Activated naive CD4-positive, alpha-beta T cell treated with Interleukin-2 at 50 U/mL for 16 hours (primary cell): ENCODE data around the gene USP7.

Source experiments
- DNase-seq: peaks from one replicate; pipeline ENCODE4 v3.0.0-alpha.2; 2020

The USP7 gene

DNA sequence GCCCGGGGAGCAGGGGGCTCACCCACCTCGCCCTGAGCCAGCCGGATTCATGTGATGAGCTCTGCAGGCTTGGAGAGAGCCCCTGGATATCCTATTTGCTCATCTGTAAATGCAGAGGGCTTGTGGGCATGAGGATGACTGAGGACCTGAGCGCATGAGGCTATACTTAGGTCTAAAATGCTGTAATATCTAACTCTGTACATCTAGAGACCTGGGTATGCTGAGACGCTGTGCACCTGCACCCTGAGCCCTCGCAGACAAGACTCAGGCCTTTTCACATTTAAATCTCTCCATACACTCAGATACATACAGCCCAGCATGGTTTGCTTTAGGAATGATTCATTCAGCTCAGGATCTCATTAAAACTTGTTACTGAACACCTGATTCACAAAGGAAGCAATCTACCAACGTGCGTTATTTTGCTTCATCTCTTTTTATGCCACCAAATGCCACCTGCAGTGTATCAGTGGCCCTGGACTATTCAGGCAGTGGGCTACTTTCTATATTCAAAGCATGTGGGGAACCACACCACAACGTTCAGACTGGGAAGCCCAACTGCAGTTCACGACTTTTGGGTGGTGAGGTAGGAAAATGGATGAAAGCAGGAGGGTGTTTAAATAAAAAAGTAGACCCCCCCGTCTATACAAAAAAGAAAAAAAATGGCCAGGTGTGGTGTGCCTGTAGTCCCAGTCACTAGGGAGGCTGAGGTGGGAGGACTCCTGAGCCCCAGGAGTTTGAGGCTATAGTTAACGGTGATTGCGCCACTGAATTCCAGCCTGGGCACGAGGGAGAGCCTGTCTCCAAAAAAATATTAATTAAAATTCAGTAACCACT lies 12.0 kb downstream of the USP7 start:
- no peak for DNase-seq

GRCh38 chr16:8950580-8951077 lies 13.1 kb downstream of the USP7 start:
- no peak for DNase-seq

DNA sequence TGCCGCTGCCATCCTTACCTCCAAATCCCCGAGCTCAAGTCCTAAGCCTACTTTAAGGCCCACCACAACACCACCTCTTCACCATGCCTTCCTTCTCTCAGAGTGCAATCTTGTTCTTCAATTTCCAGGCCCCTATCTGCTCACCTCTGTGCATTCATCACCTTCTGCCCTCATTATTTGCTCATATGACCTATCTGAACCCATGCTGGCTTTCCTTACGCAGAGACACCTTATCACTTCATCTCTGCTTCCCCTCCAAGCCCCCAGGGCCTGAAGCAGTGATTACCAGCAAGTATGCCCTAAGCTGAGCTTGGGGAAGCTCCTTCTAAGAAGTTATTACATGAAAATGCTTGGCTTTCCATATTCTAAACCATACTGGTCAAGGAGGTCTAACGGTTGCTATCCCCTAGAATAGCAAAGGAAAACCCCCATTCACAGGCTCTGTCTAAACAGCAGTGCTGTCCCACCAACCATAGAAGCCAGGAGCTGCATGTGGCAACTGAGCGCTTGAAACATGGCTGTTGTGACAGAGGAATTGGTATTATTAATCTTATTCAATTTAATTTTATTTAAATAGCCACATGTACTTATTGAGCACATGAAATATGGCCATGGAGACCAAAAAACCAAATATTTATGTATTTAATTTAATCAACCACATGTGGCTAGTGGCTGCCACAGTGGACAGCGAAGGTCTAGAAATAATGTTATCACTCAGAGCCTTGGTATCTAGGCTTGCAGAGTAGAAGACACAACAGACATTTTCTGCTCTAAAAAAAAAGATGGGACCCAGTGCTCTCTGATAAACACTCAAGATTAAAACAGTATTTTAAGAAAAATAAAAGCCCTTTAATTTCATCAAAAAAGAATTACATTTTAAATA lies 13.9 kb downstream of the USP7 start:
- DNase-seq = no peak

DNA sequence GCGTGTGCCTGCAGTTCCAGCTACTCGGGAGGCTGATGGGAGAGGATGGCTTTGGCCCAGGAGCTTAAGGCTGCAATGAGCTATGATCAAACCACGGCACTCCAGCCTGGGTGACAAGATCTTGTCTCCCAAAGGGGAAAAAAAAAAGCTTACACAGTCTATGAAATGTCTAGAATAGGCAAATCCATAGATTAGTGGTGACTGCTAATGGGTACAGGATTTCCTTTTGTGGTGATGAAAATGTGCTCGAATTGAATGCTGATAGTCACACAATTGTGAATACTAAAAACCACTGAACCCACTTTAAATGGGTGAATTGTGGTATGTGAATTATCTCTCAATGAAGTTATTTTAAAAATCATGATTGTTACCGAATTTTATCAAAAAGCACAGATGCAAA lies 14.9 kb downstream of the USP7 start:
- DNase-seq = no peak

GRCh38 chr16:8948069-8948593 lies 15.6 kb downstream of the USP7 start:
- no peak for DNase-seq

DNA sequence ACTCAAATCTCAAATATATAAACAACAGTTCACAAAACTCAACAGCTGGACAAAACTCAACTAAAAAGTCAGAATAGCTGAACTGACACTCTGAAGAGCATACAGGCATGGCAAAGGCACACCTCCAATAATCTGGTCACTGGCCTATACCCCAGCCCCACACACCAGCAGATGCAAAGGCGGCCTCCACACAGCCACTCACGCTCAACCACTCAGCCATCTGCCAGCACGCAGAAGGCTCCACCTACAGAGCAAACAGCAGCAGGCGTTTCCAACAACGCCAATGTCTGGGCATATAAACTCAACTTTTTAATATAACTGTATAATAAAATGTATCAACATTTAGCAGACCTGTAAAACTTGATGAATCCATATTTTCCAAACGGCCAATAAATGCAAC lies 17.2 kb downstream of the USP7 start:
- no peak for DNase-seq

DNA sequence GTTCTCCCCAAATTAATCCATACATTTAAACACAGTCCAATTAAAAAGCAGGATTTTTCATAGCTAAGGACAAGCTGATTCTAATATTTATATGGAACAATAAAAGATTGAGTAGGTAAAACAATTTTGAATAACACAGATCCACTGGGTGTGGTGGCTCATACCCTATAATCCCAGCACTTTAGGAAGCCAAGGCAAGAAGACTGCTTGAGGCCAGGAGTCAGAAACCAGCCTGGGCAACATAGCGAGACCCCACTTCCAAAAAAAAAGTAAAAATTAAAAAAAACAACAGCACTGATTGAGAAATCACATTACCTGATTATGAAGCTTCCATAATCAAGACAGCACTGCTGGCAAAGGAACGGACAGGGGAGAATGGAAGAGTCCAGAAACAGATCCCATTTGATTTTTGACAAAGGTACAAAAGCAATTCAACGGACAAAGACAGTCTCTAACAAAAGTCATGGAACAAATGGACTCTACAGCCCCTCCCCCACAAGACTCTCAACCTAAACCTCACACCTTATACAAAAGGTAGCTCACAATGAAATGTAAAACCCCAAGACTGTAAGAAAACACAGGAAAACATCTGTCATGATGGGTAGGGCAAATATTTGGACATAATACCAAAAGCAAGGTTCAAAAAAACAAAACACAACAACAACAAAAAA lies 17.9 kb downstream of the USP7 start:
- no peak for DNase-seq

DNA sequence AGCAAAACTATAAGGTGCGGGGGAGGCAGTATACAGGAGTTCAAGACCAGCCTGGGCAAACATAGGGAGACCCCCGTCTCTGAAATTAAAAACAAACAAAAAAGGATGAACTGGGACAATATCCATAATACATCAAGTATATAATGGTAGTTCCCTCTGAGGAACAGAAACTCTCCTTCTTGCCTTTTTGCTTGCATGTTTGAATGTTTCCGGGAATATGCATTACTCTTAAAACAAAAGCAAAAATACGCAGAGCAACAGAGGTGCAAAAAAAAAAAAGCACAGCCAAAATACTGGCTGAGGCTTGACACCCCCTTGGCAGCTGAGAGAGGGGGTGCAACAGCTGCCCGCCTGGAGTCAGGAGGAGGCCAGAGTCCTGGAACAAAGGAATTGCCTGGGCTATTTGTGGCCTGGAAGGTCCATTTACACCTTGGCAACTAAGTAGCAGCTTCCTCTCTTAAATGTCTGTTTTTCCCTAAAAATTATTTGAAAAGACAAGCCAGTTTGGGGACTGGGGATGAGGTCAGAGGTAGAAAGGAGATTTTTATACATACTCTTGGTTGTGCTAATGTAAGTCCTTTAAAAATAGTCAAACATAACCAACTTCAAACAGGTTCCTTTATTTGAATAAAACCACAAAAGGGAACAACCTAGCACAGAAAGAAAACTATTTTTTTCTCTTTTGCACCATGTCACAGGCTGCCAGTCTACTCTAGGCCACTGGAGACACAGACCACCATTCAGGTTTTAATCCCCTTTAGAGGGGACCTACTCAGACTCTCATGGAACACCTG lies 19.5 kb downstream of the USP7 start:
- DNase-seq = no peak

- DNase-seq = no peak
Observed at GRCh38 chr16:8943001-8943763, 20.5 kb downstream of the USP7 start.

DNA sequence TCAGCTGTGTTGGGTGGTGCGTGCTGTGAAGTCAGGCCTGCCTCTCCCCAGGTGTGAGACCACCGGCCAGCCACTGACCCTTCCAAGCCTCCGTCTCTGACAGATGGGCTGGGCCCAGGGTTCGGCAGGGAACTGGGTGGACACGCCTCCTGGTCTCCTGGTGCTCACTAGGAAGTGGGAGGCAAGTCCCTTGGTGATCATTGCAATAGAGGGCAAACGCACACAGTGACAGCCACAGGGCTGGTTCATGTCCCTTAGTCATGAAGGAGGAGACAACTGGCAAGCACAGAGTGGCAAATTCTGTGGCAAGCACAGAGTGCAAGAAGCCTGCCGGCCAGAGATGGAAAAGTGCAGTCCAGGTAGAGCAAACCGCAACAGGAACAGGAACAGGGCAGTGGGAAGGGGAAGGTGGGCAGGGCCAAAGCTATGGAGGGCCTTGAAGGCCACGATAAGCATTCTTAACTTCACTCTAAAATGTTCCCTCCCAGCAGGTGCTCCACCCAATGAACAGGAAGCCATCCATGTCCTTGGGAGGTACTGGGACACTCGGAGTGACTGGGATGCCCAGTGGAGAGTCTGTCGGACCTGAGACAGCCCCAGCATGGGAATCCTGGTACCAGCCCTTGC lies 21.9 kb downstream of the USP7 start:
- DNase-seq = no peak

- no peak for DNase-seq
Observed at GRCh38 chr16:8937803-8938202, 25.9 kb downstream of the USP7 start.

GRCh38 chr16:8936421-8936820 lies 27.3 kb downstream of the USP7 start:
- DNase-seq = peak; percentile 86

DNA sequence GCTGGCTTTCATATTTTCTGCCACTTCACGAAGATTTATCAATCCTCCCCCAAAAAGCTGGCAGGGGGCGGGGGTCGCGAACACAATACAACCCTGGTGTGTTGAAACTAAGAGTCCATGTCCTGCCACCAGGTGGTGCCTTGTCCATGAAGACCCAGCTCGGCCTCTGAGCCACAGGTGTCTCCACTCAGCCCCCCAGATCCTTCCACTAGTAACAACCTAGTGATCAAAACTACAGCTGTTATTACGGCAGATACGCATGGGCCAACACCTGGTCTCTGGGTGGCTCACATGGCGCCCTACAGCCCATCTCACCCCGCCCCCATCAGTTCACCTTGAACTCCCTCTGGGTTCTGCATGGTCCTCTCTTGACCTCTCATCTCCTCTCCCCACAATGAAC lies 27.7 kb downstream of the USP7 start:
- no peak for DNase-seq

GRCh38 chr16:8934601-8935000 lies 29.1 kb downstream of the USP7 start:
- DNase-seq = no peak

GRCh38 chr16:8931859-8932258 lies 31.8 kb downstream of the USP7 start:
- DNase-seq = peak; percentile 51

- no peak for DNase-seq
Observed at GRCh38 chr16:8929086-8929748, 34.5 kb downstream of the USP7 start.

DNA sequence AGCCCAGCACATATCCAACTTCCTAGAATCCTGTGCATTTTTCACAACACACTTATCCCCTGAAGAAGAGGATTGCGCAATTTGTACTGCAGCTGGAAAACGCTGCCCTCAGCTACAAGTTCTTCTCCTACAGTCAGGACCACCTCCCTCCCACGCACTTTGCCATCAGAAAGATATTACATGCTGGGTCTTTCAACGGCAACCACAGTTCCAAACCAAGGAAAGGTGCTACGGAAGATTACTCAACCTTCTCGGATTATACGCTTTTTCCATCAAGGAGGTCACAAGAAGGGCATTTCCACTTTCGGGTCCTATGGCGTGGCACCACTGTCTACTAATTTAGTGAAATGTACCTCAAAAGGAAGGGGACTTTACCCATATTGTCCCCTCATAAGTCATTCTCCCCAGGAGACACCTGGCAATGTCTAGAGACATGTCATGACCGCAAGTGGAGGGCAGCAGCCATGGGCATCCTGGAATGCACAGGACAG lies 35.2 kb downstream of the USP7 start:
- DNase-seq = peak; percentile 57

GRCh38 chr16:8926827-8927226 lies 36.9 kb downstream of the USP7 start:
- no peak for DNase-seq

- DNase-seq = no peak
Observed at GRCh38 chr16:8925455-8925854, 38.3 kb downstream of the USP7 start.

- no peak for DNase-seq
Observed at GRCh38 chr16:8924214-8924613, 39.5 kb downstream of the USP7 start.
